HG02973 (cell line): ENCODE data around the gene KLF17.

ENCODE experiments used
- ATAC-seq: cut with Tn5 transposase; IDR thresholded peaks from one replicate; pipeline ENCODE4 v1.9.1; 2021; ENCODE audit warnings: moderate library complexity; ENCODE audit not compliant: unreplicated experiment

The KLF17 gene, protein sequence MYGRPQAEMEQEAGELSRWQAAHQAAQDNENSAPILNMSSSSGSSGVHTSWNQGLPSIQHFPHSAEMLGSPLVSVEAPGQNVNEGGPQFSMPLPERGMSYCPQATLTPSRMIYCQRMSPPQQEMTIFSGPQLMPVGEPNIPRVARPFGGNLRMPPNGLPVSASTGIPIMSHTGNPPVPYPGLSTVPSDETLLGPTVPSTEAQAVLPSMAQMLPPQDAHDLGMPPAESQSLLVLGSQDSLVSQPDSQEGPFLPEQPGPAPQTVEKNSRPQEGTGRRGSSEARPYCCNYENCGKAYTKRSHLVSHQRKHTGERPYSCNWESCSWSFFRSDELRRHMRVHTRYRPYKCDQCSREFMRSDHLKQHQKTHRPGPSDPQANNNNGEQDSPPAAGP

DNA sequence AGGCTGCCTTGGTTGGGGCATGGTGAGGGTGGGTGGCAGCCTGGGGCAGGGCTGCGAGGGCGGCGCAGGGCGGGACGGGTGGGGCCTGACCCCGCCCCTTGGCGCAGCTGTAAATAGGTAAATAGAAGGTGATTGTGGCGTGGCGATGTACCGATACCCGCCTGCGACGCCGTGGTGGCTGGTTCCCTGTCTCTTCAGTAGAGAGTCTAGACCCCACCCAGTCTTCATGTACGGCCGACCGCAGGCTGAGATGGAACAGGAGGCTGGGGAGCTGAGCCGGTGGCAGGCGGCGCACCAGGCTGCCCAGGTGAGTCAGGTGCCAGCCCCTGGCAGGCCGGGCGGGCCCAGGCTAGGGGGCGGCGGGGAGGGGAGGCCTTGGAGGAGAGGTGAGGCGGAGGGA is at the start of gene KLF17:
KLF17 (plus strand) TSS at position 140 of the 400 bp plus-strand sequence; CDS start at position 227, 87 bp downstream.
- no peak for ATAC-seq

DNA sequence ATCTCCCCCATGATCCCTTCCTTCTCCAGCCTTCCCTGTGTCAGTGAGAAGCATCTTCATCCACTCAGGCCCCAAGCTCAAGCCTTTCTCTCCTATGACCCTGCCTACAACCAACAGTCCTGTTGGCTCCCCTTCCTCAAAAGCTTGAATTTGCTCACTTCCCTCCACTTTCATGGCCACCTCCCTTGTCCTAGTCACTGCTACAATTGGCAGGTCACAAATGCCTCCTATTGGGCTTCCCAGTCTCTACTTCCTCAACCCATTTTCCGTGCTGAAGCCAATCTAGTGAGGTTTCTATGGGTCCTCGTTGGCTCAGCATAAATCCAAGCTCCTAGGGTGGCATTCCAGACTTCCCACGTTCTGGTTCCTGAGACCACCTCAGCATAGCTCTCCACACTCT is 47.2 kb upstream of the KLF17 start:
- no peak for ATAC-seq

DNA sequence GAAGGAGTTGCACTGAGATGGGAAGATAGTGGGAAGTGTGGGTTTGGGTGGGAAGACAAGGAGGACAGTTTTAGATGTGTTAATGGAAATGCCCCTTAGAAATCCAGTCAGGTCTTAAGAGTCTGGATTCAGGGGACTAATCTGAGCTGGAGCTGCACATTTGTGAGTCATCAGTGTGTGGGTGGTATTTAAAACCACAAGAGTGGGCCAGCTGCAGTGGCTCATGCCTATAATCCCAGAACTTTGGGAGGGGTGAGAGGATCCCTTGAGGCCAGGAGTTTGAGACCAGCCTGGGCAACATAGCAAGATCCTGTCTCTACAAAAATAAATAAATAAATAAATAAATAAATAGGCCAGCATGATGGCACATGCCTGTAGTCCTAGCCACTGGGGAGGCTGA is 46.4 kb upstream of the KLF17 start:
- no peak for ATAC-seq

DNA sequence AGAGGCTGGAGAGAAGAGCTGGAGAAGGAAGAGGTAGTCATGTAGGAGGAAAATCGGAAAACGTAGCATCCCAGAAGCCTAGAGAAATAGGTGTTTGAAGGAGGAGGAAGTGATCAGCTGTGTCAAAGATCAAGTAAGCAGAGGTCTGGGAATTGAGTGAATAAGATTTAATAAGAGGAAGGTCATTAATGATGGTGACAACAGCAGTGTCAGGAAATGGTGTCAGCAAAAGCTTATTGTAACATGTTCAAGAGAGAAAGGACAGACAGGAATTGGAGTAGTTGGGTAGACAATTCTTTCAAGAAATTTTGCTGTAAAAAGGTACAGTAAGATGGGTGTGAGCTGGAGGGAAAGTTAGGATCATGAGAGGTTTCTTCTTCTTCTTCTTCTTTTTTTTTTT is 45.8 kb upstream of the KLF17 start:
- ATAC-seq: no peak

DNA sequence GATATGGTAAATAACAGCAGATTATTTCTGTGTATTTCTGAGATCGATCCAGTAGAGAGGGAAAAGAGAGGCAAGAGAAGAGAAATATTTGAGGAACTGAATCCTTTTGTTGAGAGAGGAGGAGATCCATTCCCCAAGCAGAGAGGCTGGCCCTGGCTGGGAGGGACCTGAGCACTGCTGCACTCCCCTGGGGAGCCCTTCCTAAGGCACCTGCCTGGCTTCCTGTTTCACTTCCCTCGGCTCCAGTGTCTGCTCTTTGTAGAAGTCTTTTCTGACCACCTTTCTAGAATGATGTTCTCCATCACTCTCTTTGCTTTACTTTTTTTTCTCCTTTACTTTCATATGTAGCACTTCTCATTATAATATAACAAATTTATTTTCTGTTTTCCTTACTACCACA is 45.1 kb upstream of the KLF17 start:
- no peak for ATAC-seq

DNA sequence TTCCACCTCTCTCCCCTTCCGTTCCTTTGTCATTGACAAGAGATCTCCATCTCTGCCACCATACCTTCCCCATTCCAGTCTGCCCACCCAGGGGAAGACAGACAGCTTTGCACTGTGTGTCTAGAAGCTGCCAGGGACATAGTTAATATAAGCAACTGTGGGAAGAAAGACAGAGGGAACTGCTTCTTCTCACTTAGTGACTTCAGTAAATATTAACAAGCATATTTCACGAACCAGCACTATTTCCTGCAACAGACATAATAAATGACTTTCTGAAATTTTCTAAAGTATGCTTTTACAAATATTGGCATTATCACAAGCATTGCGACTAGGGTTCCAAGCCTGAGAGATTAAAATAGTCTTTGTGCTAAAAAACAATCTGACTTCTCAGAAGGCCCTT is 44.2 kb upstream of the KLF17 start:
- ATAC-seq: no peak

DNA sequence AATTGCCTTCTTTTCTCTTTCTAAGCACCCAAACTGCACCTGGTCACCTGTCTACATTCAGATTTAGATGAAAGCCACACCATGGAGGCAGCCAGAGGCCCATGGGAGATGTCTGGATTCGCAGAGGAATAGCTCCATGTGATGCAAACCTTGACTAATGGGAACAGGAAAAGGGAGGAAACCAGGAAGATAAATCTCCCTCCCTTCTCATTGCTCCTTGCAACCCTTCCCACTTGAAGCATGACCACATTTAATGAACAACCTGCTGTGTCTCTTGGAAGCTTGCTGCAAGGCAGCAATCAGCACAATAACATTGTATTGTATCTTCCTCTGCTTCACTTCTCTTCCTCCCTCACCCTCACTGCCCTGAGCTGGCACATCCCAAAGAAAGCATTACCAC is 42.6 kb upstream of the KLF17 start:
- no peak for ATAC-seq

DNA sequence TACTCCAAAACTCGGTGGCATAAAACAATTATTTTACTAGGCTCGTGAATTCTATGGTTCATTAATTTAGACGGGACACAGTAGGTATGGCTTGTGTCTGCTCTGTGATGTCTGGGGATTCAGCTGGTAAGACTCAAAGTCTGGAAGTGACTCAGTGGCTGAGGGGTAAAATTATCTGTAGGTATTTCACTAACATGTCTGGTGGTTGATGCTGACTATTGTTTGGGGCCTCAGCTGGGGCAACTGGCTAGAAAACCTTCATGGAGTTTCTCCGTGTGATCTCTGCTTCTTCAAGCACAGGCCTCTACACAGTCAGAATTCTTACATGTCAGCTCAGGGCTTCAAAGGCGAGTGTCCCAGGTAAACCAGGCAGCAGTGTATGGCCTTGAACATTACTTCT is 41.2 kb upstream of the KLF17 start:
- no peak for ATAC-seq

DNA sequence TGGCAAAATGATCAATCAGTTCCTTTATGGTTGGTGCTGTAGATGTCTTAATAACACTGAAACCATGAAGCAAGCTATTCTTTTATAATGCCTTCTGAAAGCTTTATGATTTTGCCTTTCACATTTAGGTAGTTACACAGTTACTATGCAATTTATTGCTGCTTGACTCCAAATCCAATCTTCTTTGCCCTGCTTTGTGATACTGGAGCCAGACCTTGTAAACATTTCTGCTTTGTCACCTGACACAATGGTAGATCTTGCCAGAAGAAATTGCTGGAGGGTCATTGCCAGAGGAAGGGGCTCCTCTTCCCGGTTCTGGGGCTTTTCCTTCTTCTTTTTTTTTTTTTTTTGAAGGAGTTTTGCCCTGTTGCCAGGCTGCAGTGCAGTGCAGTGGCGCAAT is 40.5 kb upstream of the KLF17 start:
- ATAC-seq: no peak

DNA sequence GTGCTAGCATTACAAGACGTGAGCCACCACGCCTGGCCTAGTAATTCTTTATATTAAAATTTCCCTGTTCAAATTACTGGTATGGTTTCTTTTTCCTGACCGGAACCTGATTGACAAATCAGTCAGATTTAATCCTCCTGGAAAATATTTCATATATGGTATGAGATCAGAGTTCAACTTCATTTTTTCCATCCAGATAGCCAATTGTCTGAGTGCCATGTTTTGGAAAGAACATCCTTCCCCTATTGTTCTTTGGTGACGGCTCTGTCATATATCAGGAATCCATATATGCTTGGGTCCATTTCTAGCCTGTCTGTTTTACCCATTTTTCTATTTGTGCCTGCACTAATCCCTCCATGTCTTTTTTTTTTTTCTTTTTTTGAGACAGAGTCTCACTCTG is 39.1 kb upstream of the KLF17 start:
- ATAC-seq: no peak

DNA sequence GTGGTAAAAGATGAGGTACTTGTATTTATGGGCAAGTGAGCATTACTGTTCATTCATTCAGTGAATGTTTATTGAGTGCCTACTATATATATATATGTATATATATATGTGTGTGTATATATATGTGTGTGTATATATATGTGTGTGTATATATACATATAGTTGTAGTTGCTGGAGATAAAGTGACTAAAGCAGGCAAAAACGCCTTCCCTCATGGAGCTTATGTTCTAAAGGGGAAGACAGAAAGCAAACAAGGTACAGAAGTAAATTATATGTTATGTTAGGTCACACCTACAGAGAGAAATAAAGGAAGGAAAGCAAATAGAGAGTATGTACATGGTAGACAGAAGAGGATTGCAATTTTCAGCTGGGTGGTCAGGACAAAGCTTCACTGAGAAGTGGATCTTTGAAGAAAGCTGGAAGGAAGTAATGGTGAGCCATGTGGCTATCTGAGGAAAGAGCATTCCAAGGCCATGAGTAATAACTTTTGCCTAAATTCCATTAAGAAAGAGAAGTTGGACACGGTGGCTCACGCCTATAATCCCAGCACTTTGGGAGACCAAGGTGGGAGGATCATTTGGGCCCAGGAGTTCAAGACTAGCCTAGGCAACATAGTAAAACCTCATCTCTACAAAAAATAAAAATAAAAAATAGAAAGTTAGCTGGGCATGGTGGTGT is 33.5 kb upstream of the KLF17 start:
- ATAC-seq: no peak

DNA sequence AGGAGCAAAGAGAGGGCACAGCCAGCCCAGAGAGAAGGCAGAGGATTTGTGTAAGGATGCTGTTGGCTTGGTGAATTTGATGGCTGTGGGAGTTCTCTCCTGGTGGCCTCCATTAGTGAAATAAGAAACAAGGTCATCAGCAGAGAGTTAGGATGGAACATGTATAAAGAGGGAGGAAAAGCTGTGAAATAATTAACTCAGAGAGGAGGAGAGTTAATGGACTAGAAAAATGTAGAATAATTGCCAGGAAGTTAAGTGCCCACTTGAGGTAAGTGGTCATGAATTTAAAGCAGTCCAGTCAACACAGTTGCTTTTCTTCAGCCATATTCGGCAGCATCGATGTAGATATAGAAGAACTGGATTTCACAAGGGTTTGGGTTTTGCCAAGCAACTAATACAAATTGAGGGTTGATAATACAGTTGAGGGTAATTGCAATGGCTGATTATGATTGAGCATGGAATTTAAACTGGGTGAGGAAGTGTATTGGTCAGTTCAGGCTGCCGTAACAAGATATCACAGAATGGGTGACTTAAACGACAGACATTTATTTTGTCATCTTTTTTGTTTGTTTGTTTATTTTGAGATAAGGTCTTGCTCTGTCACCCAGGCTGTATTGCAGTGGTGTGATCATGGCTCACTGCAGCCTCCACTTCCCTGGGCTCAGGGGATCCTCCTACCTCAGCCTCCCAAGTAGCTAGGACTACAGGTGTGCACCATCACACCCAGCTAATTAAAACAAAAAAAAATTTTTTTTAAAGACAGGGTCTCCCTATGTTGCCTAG is 31.7 kb upstream of the KLF17 start:
- no peak for ATAC-seq

DNA sequence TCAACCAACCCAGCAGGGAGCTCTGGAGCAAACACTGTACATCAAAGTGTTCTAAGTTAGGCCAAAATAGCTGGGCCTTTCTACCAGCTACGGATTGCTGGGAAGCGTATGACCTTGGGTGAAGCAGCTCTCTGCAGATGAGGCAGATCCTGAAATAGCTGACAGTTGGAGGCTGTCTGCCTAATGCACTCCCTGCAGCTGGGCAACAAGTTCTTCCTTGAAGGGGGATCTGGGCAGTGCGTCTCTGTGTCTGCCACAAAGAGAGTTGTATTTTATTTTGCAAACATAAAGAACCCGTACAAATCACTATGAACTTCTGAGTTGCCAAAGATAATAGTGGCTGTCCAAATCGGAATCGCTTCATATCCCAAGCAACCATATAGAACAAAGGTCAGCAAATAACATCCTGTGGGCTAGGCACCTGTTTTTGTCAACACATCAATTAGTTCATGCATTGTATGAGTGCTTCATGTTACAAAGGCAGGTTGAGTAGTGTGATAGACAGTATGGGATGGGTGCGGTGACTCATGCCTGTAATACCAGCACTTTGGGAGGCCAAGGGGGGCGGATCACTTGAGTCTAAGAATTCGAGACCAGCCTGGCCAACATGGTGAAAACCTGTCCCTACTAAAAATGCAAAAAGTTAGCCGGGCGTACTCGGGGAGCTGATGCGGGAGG is 29.1 kb upstream of the KLF17 start:
- no peak for ATAC-seq

DNA sequence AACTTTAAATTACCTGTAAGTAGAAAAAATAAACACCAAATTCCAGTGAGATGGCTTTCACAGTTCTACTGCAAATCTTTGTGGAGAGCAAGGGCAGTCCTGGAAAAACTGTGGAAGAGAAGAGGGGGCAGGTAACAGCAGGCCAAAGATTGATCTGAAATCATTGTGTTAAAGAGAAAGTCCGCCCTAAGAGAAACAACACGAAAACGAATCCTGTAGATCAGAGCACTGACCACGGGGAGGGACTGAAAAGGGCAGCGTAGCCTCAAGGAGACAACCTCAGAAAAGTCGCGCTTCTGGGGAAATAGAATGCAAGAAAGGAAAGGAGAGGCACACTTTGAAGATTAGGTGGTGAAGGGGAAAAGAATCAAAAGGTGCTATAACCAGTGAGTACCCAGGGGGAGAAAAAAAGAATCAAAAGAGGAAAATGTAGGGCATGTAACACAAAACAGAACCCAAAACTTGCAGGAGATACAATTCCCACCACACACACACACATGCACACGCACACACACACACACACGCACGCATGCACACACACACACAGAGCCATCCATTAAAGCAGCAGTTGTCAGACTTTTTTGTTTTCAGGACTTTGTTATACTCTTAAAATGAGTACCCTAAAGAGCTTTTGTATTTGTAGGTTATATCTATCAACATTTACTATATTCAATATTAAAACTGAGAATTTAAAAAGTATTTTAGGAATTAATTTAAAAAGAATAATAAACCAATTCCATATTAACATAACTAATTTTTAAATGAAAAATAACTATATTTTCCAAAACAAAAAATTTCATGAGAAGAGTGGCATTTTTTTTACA is 28.0 kb upstream of the KLF17 start:
- no peak for ATAC-seq

DNA sequence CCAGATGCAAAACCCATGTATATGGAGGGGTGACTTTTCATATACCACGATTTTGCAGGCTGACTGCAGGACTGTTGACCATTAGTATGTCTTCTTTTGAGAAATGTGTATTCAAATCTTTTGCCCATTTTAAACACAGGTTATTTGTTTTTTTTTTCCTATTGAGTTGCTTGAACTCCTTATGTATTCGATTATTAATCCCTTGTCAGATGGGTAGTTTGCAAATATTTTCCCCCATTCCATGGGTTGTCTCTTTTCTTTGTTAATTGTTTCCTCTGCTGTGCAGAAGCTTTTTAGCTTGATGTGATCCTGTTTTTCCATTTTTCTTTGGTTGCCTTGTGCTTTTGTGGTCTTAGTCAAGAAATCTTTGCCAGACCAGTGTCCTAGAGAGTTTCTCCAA is 24.6 kb upstream of the KLF17 start:
- no peak for ATAC-seq

DNA sequence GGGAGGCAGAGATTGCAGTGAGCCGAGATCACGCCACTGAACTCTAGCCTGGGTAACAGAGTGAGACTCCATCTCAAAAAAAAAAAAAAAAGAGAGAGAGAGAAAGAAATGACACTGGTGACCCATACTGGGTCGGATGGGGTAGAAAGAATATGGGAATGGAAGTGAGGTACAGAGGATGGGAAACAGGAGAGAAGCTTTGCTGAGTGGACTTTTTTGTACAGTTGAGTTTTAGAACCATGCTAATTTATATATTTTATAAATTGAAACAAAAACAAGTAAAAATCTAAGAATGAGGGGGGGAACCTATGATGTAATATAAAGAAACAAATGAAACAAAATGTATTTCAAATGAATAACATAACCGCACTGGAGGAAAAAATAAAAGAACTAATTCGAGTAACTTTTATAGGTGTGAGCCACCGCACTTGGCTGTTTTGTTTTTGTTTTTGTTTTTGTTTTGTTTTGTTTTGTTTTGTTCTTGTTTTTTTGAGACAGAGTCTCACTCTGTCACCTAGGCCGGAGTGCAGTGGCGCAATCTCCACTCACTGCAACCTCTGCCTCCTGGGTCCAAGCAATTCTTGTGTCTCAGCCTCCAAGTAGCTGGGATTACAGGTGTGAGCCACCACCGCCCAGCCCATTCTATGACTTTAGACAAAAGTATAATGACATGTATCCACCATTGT is 18.3 kb upstream of the KLF17 start:
- ATAC-seq: no peak

DNA sequence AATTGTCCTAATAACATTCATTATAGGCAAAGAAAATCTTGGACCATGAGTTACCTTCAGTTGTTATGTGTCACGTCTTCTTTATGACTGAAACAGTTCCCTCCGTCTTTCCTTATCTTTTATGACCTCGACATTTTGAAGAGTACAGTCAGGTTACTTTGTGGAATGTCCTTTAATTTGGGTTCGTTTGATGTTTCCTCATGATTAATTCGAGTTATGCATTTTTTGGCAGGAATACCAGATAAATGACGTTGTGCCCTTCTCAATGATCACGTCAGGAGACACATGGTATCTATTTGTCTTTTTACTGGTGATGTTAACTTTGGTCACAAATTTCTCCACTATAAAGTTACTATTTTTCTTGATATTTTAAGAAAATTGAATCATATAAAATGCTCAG is 17.3 kb upstream of the KLF17 start:
- no peak for ATAC-seq

DNA sequence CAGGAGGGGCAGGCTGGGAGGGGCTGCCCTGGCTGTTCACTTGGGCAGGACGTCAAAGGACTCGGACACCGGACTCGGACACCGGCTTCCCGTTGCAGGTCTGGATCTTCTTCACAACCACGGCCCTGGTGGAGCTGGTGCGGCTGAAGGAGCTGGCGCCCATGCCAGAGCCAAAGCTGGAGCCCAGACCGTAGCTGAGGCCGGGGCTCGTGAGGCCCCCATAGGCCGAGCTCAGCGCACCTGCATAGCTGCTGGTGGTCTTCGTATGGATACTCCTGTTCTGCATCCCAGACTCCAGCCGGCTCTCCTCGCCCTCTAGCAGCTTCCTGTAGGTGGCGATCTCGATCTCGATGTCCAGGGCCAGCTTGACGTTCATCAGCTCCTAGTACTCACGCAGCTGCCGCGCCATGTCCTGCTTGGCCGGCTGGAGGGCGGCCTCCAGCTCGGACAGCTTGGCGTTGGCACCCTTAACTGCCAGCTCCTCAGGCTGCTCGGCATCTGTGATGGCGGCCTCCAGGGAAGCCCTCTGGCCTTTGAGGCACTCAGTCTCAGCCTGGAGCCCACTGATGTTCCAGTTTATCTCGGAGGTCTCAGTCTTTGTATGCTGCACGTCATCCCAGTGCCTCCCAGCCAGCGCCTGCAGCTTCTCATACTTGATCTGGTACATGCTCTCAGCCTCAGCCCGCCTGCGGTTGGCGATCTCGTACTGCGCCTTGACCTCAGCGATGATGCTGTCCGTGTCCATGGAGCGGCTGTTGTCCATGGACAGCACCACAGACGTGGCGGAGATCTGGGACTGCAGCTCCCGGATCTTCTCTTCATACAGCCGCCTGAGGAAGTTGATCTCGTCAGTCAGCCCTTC is 15.1 kb upstream of the KLF17 start:
- no peak for ATAC-seq

DNA sequence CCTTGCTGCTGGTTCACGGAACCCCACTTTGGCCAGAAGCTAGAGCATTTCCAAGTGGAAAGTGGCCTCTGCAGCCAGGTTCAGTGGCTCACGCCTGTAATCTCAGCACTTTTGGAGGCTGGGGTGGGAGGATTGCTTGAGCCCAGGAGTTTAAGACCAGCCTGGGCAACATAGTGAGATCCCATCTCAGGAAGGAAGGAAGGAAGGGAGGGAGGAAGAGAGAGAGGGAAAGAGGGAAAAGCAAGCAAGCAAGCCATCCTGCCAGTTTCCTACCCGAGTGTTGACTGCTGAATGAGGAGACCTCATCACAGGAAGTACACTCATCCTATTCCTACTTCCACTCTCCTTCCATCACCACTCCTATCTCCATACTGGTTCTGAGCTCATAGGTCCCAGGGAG is 12.8 kb upstream of the KLF17 start:
- no peak for ATAC-seq
